Measurements from ENCODE around the gene GPR62. TPM values are rescaled to one million over a fixed set of nuclear protein-coding genes. Genes with fewer than 3 reads are reported as not detected.

Gene GPR62
- total and polyA plus RNA-seq, 2 of the 8 experiments (the other 6 are each of a cell fraction or from before 2014, with no cell fraction given), result 0.22 to 0.29 TPM

- peak; percentile 58 for TF ChIP-seq TAF7 (optimal IDR thresholded peaks at IDR 0.05; ENCODE audit: borderline replicate concordance, low read depth, low read length)
- TF ChIP-seq SUZ12 (IDR thresholded peaks at IDR 0.05; ENCODE audit: low read length), result no peak; the same call in 1 of the 2 replicates
- TF ChIP-seq CREB1 (IDR thresholded peaks at IDR 0.05), result peak; percentile 85
- peak in 1 of 2 experiments; percentile 64; a peak in 1 of 4 replicates for TF ChIP-seq HDAC2 (IDR thresholded peaks at IDR 0.05; ENCODE audit: borderline replicate concordance in 1 of 2, low read depth in 2 of 2, low read length in 2 of 2)
- TF ChIP-seq POLR2A (IDR thresholded peaks at IDR 0.05; ENCODE audit: control extremely low read depth in 1 of 2, low read depth in 2 of 2, low read length in 2 of 2), result peak in 1 of 2 experiments; percentile 86; a peak in 2 of 3 replicates
- peak; percentile 75 for TF ChIP-seq USF2 (IDR thresholded peaks at IDR 0.05; ENCODE audit: low read length)
- TF ChIP-seq ASH2L (IDR thresholded peaks at IDR 0.05; ENCODE audit: low read length), result peak; percentile 41
- peak; percentile 10 for TF ChIP-seq CTBP2 (IDR thresholded peaks at IDR 0.05; ENCODE audit: borderline replicate concordance, insufficient read depth, insufficient read length, low read length)
- TF ChIP-seq TEAD4 (IDR thresholded peaks at IDR 0.05; ENCODE audit: low read depth, low read length), result peak; percentile 66; the same call in 1 of the 2 replicates
- peak; percentile 99 for TF ChIP-seq MAX (IDR thresholded peaks at IDR 0.05)
- peak; percentile 44 to 68; a peak in 2 of 4 replicates for TF ChIP-seq SIN3A (conservative IDR thresholded peaks at IDR 0.05 in 1 of 2, IDR thresholded peaks at IDR 0.05 in 1 of 2; ENCODE audit: low read depth in 1 of 2, low read length in 2 of 2)
- peak; percentile 39 for TF ChIP-seq TBP (IDR thresholded peaks at IDR 0.05; ENCODE audit: low read depth, low read length)
These were observed 27.8 kb downstream of the GPR62 start, which contains the start of gene ACY1 (continued) for GRCh38 chr3:51982838-51983577.

Data from H1 (cell line).